Skeletal muscle cell (primary cell): ENCODE data around the gene ZNF628.

Experiments used
- DNase-seq: peaks from one replicate; pipeline ENCODE4 v3.0.0-alpha.2; 2010; ENCODE audit warnings: low read depth
- H3K4me3 ChIP-seq: 2 replicates; pipeline ENCODE4 v1.5.1; 2011; ENCODE audit warnings: low read depth, mild to moderate bottlenecking, control low read depth, low read length, moderate library complexity

Gene ZNF628

DNA sequence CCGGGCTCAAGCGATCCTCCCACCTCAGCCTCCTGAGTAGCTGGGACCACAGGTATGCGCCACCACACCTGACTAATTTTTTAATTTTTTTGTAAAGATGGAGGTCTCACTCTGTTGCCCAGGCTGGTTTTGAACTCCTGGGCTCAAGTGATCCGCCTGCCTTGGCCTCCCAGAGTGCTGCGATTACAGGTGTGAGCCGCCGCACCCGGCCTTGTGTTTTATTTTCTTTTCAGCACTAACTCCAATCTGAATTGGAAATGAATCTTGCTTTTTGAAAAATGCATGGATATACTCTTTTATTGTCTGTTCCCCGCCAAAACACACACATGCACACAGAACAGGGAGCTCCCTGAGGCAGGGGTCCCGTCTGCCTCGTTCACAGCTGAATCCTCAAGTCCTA lies 13.7 kb upstream of the ZNF628 start:
- no peak for DNase-seq
- H3K4me3 ChIP-seq = no peak overlapping the region

DNA sequence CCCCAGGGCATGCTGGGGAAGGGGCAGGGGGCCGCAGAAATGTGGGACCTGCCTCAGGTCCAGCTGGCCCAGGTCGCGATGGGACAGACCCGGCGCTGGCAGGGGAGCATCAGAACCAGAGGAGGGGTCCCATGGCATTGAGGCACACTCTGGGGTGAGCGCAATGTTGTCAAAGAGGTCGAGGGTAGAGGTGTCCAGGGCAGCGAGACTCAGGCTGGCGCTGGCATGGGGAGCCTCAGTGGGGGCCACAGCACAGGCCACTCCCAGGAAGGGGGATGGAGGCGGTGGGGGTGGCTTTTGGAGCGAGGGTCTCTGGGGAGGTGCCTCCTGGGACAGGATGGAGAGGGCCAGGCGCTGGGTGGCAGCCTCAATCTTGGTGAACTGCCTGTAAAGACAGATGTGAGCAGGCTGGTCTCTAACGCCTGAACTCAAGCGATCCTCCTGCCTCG lies 12.8 kb upstream of the ZNF628 start:
- no peak overlapping the region for H3K4me3 ChIP-seq

GRCh38 chr19:55464039-55464661 lies 12.3 kb upstream of the ZNF628 start:
- no peak for DNase-seq
- H3K4me3 ChIP-seq = no peak overlapping the region

More for the DNA sequence above, 12.8 kb upstream of the ZNF628 start:
- DNase-seq = no peak

DNA sequence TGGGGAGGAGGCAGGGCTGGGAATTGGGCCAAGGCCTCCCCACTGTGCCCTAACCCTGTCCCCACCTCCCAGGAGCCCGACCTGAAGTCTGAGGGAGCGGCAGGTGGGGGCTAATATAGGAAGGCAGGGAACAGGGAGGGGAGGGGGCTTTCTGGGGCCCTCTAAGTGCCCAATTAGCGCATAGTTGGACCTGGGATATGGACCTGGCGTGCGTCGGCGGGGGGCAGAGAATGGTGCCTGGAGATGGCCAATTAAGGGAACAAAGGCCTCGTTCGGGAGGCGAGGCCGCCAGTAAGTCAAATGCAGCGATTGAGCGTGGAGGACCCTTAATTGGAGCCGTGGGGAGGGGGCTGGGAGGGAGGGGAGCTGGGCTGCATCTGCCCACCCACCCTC lies 11.8 kb upstream of the ZNF628 start, which contains the start of gene C19orf85:
TSS of gene C19orf85 (minus strand) at position 90 of the 393 bp plus-strand sequence. CDS start 197 bp downstream, outside the sequence.
- no peak for DNase-seq
- H3K4me3 ChIP-seq = no peak within 1 kb of the TSS

DNA sequence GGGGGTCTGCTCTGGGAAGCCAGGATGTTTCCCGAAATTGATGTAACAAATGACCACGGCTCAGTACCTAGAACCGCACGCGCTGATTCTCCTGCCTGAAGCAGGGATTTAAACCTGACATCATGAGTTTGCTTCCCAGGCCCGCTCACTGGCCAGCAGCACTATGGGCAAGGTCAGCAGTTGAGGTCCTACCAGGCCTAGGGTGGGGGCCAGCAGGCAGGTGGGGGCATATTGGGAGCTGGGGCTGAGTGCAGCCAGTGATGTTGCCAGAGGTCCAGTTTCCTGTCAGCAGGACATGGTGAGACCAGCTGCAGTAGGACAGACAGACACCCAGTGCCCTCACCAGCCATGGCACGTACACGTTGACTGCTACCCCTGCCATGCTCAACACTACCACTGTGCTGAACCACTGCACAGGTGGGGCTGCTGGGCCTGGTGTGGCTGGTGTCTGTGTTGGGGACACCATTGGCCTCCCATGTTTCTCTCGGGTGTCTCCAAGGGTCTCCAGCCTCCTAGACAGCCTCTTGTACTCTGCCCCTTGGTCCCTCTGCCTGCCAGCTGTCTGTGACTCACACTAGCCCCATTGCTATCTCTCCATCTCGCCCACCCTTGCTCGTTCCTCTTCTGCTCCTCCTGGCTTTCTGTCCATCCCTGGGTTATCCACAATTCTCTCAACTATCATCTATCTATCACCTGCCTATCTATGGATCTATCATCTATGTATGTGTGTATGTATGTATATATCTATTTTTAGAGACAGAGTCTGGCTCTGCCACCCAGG lies 10.8 kb upstream of the ZNF628 start:
- no peak for DNase-seq
- no peak overlapping the region for H3K4me3 ChIP-seq

DNA sequence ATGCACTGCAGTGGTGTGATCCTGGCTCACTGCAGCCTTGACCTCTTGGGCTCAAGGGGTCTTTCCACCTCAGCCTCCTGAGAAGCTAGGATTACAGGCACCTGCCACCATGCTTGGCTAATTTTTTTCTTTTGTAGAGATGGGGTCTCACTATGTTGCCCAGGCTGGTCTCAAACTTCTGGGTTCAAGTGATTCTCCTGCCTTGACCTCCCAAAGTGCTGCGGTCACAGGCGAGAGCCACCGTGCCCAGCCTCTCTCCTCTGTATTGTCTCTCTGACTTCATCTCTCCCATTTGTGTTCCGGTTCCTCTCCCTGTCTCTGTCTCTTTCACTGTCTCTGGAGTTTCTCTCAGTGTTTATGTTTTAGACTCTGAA lies 10.2 kb upstream of the ZNF628 start:
- H3K4me3 ChIP-seq = no peak overlapping the region
- no peak for DNase-seq

DNA sequence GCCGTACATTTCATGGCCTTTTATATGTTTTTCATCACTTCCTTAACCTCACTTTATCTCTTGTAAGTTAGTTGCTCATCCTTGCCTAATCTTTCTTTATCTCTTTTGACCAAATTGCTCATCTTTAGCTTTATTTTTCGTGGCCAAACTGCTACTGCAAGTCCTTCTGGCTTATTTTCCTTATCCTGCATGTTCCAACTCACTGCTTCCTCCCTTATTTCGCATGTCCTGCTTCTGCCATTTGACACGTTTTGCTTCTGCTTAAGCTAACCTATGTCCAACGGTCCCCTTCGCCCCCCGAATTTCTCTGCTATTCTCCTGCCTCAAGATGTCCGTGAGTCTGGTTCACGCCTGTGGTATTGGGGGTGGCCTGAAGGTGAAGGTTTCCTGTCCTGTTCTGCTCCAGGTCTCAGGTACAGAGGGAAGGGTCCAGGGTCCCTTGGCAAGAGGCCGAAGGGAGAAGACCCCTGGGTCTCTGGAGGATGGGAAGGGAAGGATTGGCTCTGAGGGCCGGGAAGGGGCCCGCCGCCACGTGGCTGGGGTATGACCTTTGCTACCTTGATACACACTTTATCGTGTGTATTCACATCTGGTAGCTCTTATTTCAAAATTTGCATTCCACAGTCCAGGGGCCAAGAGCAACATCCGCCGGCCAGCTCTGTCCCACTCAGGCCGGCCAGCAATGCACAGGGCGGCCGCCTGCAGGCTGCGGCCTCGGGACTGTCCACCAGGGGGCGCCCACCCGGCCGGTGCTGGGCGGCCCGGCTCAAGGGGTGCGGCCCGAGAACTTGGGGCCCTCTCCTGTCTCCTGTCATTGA lies 9.0 kb upstream of the ZNF628 start:
- no peak overlapping the region for H3K4me3 ChIP-seq

GRCh38 chr19:55468054-55468393 lies 8.4 kb upstream of the ZNF628 start:
- no peak for DNase-seq
- no peak overlapping the region for H3K4me3 ChIP-seq

More for the DNA sequence above, 9.0 kb upstream of the ZNF628 start:
- DNase-seq = no peak

DNA sequence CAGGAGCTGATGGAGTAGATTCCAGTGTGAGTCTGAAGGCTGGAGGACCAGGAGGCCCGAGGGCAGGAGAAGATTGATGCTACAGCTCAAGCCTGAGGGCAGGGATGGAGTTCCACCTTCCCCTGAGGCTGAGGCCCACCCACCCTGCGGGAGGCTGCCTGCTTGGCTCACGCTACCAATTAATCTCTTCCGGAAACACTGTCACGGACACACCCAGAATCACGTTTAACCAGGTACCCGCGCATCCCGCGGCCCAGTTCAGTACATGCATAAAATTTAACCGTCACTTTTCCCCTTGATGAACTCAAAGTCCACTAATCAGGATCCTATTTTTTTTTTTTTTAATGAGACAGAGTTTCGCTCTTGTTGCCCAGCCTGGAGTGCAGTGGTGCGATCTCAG lies 5.2 kb upstream of the ZNF628 start:
- DNase-seq = no peak
- H3K4me3 ChIP-seq = no peak overlapping the region

DNA sequence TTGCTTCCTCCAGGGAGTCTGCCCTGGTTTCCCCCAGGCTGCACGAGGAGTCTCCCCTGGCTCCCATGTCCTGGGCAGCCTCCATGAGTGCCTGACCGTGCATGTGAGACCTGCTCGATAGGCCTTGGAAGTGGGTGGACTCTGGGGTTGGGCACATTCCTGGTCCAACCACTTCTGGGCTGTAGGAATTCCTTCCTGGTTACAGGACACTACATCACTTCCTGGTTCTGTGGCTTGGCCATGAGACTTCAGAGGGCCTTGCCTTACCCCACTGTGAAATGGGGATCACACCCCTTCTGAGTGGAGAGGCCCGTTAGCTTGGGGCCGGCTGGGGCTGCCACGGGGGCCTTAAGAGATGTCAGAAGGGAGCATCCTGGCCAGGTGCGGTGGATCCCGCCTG lies 4.0 kb upstream of the ZNF628 start:
- DNase-seq = no peak

GRCh38 chr19:55473225-55474012 lies 3.0 kb upstream of the ZNF628 start:
- DNase-seq = no peak
- no peak overlapping the region for H3K4me3 ChIP-seq

More for the DNA sequence above, 4.0 kb upstream of the ZNF628 start:
- H3K4me3 ChIP-seq = no peak overlapping the region

- H3K4me3 ChIP-seq = no peak overlapping the region
- DNase-seq = no peak
Observed at GRCh38 chr19:55474269-55475265, 1.9 kb upstream of the ZNF628 start.

- DNase-seq = no peak
Observed at GRCh38 chr19:55477905-55478304, 1.5 kb downstream of the ZNF628 start.

DNA sequence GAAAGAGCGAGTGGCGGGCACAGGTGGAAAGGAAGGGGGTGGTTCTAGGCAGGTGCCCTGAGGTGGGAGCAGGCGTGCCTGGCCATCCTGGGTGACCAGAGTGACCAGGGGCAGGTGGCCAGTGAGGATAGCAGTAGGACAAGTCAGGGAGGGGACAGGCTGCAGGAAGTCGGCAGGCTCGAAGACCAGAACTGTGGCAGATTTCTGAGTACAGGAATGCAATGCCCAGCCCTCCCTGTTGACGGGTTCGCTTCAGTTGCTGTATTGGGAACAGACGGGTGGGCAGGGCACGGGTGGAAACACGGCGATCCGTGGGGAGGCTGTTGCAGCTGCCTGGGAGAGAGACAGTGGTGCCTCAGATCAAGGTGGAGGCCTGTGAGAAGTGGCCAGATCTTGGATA lies 1.9 kb downstream of the ZNF628 start:
- no peak overlapping the region for H3K4me3 ChIP-seq
- no peak for DNase-seq

More at GRCh38 chr19:55477905-55478304, 1.5 kb downstream of the ZNF628 start:
- peak overlapping the region; percentile 62 for H3K4me3 ChIP-seq

DNA sequence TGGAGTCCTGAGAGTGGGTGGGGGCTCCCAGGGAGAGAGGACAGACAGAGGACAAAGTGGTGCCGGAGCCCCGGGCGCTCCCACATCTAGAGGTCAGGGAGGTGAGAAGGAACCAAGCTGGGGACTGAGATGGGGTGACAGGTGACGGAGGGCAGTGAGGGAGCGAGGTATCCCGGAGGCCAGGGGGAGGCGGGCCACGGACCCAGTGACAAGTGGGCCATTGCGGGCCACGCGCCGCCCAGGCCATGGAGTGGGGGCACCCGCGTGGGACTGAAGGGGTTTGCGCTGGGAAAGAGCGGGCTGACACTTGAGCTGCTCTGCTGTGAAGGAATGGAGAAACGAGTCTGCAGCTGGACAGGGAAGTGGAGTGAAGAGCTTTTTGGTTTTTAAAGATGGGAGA lies 2.6 kb downstream of the ZNF628 start:
- no peak overlapping the region for H3K4me3 ChIP-seq
- DNase-seq = no peak

DNA sequence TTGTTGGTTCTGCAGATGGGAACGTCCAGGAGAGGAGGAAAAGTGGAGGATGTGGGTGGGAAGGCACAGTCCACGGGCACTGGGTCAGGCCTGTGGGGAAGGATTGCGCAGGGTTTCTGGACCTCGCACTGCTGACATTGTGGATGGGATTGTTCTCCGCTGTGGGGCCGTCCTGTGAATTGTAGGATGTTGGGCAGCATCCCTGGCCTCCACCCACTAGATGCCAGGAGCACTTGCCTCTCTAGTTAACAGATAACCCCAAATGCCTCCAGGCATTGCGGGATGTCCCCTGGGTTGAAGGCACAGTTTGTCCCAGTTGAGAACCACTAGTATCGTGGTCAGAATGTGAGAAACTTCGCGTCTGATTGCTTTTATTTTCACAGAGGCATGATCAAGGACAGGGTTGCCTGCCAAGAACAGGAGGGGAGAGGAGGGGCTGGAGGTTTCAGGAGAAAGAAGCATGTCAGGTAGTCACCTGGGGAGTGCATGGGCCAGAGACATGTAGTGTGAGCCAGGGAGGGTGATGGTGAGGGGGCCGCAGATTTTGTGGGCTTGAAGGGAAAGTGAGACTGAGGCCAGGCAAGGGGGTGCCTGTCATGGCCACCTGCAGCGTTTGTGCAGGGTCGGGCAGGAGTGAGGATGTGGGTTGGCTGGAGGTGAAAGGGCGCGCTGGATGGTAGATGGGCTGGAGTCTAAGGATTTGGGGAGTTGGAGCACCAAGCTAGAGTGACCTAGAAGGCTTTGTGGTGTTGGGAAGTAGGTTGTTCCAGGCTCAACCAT lies 3.2 kb downstream of the ZNF628 start:
- no peak overlapping the region for H3K4me3 ChIP-seq
- DNase-seq = no peak

GRCh38 chr19:55481148-55481793 lies 4.9 kb downstream of the ZNF628 start:
- DNase-seq = no peak
- no peak overlapping the region for H3K4me3 ChIP-seq
